ENCODE results near the gene SDS. TPM values are rescaled to one million over a fixed set of nuclear protein-coding genes. Genes with fewer than 3 reads are reported as not detected.

SDS gene
- total RNA-seq, 2 experiments from 2014 or later, result not detected

DNA sequence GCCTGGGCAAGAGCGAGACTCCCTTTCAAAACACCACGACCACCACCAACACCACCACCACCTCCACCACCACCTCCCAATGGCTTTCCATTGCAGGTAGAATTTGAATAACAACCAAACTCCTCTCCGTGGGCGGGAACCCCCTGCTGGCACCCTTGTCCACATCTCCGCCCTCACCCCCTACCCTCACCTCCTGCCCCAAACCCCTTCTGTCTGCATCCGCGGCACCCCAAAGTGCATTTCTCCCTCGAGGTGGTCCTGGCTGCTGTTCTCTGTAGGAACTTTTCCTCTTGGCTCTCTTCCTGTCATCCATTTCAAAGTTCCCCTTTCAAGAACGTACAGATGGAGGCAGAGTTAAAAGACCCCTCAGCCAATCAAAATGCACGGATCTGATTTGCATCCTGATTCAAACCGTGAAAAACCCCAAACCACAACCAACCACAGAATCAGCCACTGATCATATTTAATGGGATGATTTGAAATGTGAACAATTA lies 22.3 kb upstream of the SDS start:
- Histone ChIP-seq H3K27ac (ENCODE audit: low read depth, low read length, poor library complexity, severe bottlenecking) (no peak overlapping the region), H3K4me2 (ENCODE audit: low read length) (peak overlapping the region; percentile 58), H3K36me3 (ENCODE audit: insufficient read depth, low read length) (no peaks in the 10 kb centered on the region), H4K20me1 (ENCODE audit: insufficient read depth, low read length) (no peaks in the 10 kb centered on the region), H3K9me3 (ENCODE audit: low read length) (no peaks in the 10 kb centered on the region), H3K4me3 (ENCODE audit: low read depth, low read length, poor library complexity, severe bottlenecking) (peak overlapping the region; percentile 30), H3K79me2 (ENCODE audit: insufficient read depth, low read depth, low read length) (no peaks in the 10 kb centered on the region), H3K4me1 (ENCODE audit: insufficient read depth, low read length, poor library complexity, severe bottlenecking) (peaks cover 31% of the 10 kb centered on the region), H2AFZ (ENCODE audit: low read length) (peak overlapping the region; percentile 64; the same call in 1 of the 2 replicates), H3K9me2 (ENCODE audit: insufficient read depth, low read length) (no peaks in the 10 kb centered on the region)
- TF ChIP-seq, protein P1, sequence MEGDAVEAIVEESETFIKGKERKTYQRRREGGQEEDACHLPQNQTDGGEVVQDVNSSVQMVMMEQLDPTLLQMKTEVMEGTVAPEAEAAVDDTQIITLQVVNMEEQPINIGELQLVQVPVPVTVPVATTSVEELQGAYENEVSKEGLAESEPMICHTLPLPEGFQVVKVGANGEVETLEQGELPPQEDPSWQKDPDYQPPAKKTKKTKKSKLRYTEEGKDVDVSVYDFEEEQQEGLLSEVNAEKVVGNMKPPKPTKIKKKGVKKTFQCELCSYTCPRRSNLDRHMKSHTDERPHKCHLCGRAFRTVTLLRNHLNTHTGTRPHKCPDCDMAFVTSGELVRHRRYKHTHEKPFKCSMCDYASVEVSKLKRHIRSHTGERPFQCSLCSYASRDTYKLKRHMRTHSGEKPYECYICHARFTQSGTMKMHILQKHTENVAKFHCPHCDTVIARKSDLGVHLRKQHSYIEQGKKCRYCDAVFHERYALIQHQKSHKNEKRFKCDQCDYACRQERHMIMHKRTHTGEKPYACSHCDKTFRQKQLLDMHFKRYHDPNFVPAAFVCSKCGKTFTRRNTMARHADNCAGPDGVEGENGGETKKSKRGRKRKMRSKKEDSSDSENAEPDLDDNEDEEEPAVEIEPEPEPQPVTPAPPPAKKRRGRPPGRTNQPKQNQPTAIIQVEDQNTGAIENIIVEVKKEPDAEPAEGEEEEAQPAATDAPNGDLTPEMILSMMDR (conservative IDR thresholded peaks at IDR 0.05; ENCODE audit: low read length), result no peak
- no peak for TF ChIP-seq EZH2phosphoT487 (IDR thresholded peaks at IDR 0.05; ENCODE audit: borderline replicate concordance, low read depth, low read length)
- CTCF ChIA-PET (ENCODE audit: unreplicated experiment), result interaction anchor here (0.6 to 0.8 kb wide), 3 partner anchors 13 to 226 kb away, joined by 4 to 5 read pairs (median 5); no protein-coding TSS in a partner anchor
- POLR2A ChIA-PET, result interaction anchor here (0.7 kb wide), 1 partner anchor 273 kb away, joined by 3 read pairs; no protein-coding TSS in a partner anchor
- peak; percentile 58 for DNase-seq (ENCODE audit: low spot score)
- BruUV-seq (replicated peaks), result no TSS peak
- intact Hi-C loops (cut with micrococcal nuclease; ENCODE audit: unreplicated experiment), result loop anchor here (1.0 kb wide), 1 partner anchor 114 kb away; no protein-coding TSS in a partner anchor

DNA sequence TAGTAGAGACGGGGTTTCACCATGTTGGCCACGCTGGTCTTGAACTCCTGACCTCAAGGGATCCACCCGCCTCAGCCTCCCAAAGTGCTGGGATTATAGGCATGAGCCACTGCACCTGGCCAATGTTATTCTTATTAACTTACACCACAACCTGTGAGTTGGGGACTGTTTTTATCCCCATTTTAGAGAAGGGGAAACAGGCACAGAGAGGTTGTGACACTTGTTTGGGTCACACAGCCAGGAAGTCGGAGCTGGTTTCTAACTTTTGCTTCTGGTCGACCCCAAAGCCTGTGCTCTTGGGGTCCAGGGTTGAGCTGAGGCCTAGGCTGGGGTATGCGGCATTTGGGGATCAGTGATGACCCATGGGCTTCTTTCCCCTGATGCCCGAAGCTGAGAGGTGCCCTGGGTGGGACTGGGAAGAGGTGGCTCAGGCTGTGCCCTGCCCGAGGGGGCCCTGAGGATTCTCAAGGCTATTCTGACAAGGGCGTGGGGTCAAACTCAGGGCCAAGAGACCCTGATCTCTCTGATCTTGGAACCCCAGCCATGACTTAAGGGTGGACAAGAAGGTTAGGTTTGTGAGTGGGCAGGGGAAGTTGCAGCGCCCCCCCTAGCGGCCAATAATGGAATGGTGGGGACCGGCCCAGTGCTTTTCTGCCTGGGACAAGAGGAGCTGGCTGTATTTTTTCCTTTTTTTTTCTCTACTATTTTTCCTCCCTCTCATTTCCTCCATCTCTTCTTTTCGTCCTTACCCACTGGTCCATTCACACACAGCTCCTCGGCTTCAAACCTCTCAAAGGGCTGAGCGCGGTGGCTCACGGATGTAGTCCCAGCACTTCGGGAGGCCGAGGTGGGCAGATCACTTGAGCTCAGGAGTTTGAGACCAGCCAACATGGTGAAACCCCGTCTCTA lies 21.5 kb upstream of the SDS start:
- Histone ChIP-seq H3K36me3 (ENCODE audit: insufficient read depth, low read length) (no peaks in the 10 kb centered on the region), H2AFZ (ENCODE audit: low read length) (peak overlapping the region; percentile 64; the same call in 1 of the 2 replicates), H3K9me3 (ENCODE audit: low read length) (no peaks in the 10 kb centered on the region), H4K20me1 (ENCODE audit: insufficient read depth, low read length) (no peaks in the 10 kb centered on the region), H3K4me3 (ENCODE audit: low read depth, low read length, poor library complexity, severe bottlenecking) (no peak overlapping the region), H3K4me2 (ENCODE audit: low read length) (peak overlapping the region; percentile 58; the same call in 1 of the 2 replicates), H3K79me2 (ENCODE audit: insufficient read depth, low read depth, low read length) (no peaks in the 10 kb centered on the region), H3K4me1 (ENCODE audit: insufficient read depth, low read length, poor library complexity, severe bottlenecking) (peaks cover 31% of the 10 kb centered on the region), H3K27ac (ENCODE audit: low read depth, low read length, poor library complexity, severe bottlenecking) (no peak overlapping the region), H3K9me2 (ENCODE audit: insufficient read depth, low read length) (no peaks in the 10 kb centered on the region)
- ChIA-PET POLR2A (interaction anchor here (0.7 kb wide), 1 partner anchor 272 kb away, joined by 3 read pairs; no protein-coding TSS in a partner anchor), CTCF (ENCODE audit: unreplicated experiment) (interaction anchor here (0.6 to 0.8 kb wide), 4 partner anchors 12 to 559 kb away, joined by 3 to 5 read pairs (median 4); no protein-coding TSS in a partner anchor)
- intact Hi-C loops (cut with micrococcal nuclease; ENCODE audit: unreplicated experiment), result loop anchor here (1.0 to 5.0 kb wide), 2 partner anchors 113 to 228 kb away; no protein-coding TSS in a partner anchor
- TF ChIP-seq EZH2phosphoT487 (IDR thresholded peaks at IDR 0.05; ENCODE audit: borderline replicate concordance, low read depth, low read length), result no peak
- TF ChIP-seq, protein P1 (conservative IDR thresholded peaks at IDR 0.05; ENCODE audit: low read length), result peak; percentile 92
- peak; percentile 50 for DNase-seq (ENCODE audit: low spot score)
- BruUV-seq (replicated peaks), result no TSS peak
